Skeletal muscle cell (primary cell): Measurements from ENCODE around the gene C6orf58.
A peak's percentile ranks its signal among the peaks of the same experiment; 100 is the strongest.
"Not testable (repeated sequence)": the region's sequence is repeated elsewhere in the genome, so short reads cannot be mapped to it uniquely, and the experiment has no call there.

Experiments used
- DNase-seq: peaks from one replicate; pipeline ENCODE4 v3.0.0-alpha.2; 2010; ENCODE audit warnings: low read depth
- H3K4me3 ChIP-seq: 2 replicates; pipeline ENCODE4 v1.5.1; 2011; ENCODE audit warnings: low read depth, mild to moderate bottlenecking, control low read depth, low read length, moderate library complexity

Gene C6orf58

DNA sequence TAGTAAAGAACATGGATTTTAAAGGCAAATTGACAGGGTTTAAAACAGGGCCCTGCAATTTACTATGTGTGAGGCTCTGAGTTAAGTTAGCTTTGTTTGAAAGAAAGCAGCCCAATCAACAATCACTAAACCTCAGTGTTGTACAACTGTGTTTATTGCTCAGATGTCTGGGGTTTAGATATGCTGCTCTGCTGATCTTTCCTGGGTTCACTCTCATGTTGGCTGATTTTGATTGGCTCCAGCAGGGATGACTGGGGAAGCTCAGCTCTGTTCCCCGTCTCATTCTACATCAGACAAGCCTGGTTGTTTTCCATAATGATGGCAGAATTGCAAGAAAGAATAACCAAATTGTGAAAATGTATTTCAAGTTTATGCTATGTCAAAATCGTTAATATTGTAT lies 10.9 kb downstream of the C6orf58 start:
- DNase-seq: no peak

GRCh38 chr6:127589135-127589534 lies 12.2 kb downstream of the C6orf58 start:
- no peak for DNase-seq
- H3K4me3 ChIP-seq: no peak overlapping the region

More for the DNA sequence above, 10.9 kb downstream of the C6orf58 start:
- no peak overlapping the region for H3K4me3 ChIP-seq

DNA sequence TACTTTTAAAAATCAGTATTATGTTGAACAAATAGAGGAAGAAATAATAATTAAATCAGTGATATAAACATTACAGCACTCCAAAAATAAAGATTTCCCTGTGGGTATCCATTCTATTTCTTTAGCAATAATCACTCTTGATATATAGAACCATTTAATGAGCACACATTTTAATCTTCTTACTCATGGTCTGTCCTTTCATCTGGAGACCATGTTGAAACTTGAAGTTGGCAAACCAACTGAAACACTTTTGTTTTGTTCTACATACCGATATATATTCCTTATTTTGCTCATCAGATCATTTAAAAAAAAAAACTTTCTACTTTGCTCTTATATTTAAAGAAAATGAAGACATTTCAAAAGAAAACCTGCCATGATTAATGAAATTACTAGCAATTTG lies 13.4 kb downstream of the C6orf58 start:
- no peak for DNase-seq
- no peak overlapping the region for H3K4me3 ChIP-seq

DNA sequence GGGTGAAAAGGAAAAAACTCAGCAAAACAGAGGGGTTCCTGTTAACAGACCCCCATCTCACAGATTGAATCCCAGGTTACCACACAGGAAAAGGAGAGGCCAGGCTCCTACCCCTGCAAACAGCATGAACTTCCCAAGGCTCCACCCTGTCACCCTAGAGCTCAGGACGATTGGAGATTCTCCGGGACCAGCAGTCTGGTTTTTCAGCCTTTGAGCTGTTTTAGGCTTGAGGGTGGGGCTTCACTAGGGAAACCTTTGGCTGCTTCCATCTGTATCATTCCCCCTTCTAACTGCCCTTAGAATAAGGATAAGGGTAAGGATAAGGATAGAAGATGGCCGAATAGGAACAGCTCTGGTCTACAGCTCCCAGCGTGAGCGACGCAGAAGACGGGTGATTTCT lies 16.0 kb downstream of the C6orf58 start:
- no peak overlapping the region for H3K4me3 ChIP-seq
- DNase-seq: no peak

GRCh38 chr6:127593456-127593855 lies 16.5 kb downstream of the C6orf58 start:
- DNase-seq, H3K4me3 ChIP-seq: not testable (repeated sequence)

GRCh38 chr6:127606131-127606562 lies 29.2 kb downstream of the C6orf58 start:
- H3K4me3 ChIP-seq: no peak overlapping the region
- DNase-seq: peak; percentile 25

DNA sequence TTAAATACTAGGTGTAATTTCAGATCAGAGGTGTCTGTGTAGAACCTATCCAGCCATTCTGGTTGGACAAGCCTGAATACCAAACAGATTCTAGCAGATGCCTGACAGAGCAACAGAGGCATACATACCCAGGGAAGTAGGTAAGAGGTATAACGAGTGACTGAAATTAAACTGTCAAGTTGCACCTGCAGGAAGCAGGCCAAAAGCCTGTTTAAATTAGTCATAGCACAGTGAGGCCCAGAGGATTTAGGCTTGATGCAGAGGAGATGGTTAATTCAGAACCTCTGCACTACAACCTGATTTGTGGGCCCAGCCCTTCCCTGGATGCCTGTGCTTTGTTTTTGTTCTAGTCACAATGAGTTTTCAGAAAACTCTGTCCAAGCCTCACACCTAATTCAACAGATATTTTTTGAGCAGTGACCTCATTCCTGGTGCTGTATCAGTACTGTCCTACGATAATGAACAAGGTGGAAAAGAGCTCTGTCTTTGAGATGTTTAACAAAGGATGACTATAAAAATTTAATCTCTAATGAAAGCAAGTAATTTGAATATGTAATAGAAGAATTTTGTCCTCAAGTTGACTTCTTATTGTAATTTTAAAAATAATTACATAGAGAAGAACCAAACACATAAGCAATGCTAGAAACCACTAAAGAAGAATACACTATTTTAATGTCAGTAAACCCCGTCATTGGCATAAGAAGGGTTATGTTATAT lies 31.7 kb downstream of the C6orf58 start:
- H3K4me3 ChIP-seq: no peak overlapping the region
- no peak for DNase-seq

DNA sequence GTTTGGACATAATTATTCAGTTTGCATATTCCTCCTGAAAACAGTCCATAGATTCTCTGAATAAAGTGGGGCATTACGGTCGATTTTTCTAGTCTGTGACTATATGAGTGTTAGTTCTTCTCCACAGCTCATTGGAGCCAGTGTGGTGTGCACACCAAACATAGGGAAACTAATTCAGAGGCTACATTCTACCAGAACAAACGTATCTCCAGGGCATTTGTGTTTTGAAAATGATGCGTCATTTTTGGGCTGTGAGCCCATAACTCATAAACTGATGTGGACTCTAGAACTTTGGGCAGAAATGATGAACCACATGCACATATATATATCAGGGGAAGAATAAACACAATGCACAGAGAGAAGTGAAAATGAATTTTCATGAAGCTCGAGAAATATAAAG lies 41.8 kb downstream of the C6orf58 start:
- H3K4me3 ChIP-seq: no peak overlapping the region
- DNase-seq: peak; percentile 28

- no peak for DNase-seq
Measured at GRCh38 chr6:127630800-127631199, 53.8 kb downstream of the C6orf58 start.

GRCh38 chr6:127634178-127634577 lies 57.2 kb downstream of the C6orf58 start:
- H3K4me3 ChIP-seq: no peak overlapping the region
- no peak for DNase-seq

More at GRCh38 chr6:127630800-127631199, 53.8 kb downstream of the C6orf58 start:
- H3K4me3 ChIP-seq: no peak overlapping the region

GRCh38 chr6:127635091-127635490 lies 58.1 kb downstream of the C6orf58 start:
- H3K4me3 ChIP-seq: no peak overlapping the region
- DNase-seq: no peak

DNA sequence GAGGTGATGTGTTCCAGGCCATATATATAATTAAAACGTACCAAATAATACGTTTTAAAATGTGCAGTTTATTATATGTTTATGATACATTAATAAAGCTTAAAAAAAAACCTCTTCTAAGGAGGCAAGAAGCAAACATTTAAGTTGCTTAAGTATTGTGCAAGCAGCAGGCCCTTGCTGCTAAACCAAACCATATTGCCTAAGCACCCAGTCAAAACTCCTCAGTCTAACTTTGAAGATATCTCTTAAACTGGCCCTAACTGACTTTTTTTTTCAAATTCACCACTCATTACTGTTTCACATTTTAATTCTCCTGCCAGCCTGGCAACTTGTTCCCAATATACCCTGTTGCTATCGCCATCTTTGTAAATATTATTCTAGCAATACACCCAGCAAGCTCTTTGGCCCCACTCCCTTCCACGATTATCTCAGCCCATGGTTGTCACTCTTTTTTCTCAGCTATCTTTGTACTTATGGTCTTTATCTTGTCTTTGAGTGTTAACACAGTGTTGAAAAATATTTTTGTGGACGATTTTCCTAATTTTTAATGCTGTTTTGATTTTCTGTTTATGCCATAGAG lies 60.9 kb downstream of the C6orf58 start:
- no peak for DNase-seq
- no peak overlapping the region for H3K4me3 ChIP-seq
